ENCODE results near the gene NLGN1. TPM values are rescaled to one million over a fixed set of nuclear protein-coding genes. Genes with fewer than 3 reads are reported as not detected.

The NLGN1 gene
- total and polyA plus RNA-seq, 2 of the 13 experiments (the other 11 are each of a cell fraction or from before 2014, with no cell fraction given), result not detected

DNA sequence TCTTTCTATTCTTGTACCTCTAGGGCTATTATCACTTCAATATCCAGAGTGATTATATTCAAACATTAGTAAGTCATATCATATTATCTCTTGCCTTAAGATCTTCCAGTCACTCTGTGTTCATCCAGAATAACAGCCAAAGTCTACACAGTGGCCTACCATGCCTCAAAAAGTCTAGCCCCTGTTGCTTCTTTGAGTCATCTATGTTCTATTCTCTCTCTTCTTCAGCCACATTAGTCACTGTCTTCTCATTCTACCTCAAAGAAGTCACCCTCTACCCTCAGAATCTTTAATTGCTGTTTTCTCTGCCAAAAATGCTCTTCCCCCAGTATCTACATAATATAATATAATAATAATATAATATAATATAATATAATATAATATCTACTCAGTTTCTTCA, 356.0 kb downstream of the NLGN1 start:
- no TSS peak for BruUV-seq (replicated peaks)
- in situ Hi-C loops (cut with HindIII; ENCODE audit: extremely low pct_ligation_motif_present, low pct_unique_long_range_greater_than_20kb), result no loop called here

DNA sequence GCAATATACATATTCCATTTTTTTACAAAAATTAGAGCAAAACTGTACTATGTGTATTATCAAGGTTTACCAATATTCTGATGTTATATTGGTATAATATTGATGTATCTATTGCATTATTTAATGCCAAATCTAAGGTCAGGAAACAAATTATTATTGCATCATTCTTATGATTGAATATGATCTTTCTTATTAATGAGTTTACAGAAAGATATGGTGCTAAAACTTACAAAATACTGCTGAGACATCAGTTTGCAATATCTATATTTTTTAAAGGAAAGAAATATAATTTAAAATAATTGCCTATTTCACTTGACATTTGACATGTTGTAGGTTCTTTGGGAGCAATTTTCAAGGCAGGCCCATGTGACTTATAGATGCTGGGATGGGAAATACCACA, 357.6 kb downstream of the NLGN1 start:
- H3K4me3 ChIP-seq (replicated peaks in 1 of 3; ENCODE audit: insufficient read depth in 1 of 3, low read depth in 2 of 3, low read length in 3 of 3), result no peak overlapping the region
- DNase-seq (ENCODE audit: low spot score), result no peak

More for the DNA sequence above, 356.0 kb downstream of the NLGN1 start:
- Histone ChIP-seq H3K27ac (ENCODE audit: extremely low read length, insufficient read depth, low read length) (no peak overlapping the region), H3K36me3 (replicated peaks in 1 of 2; ENCODE audit: control insufficient read depth in 1 of 2, insufficient read depth in 2 of 2, low read length in 2 of 2) (no peaks in the 10 kb centered on the region), H3K4me2 (ENCODE audit: low read depth, low read length) (no peak overlapping the region), H3K9me3 (ENCODE audit: low read length) (no peaks in the 10 kb centered on the region), H3K27me3 (ENCODE audit: control insufficient read depth in 1 of 2, insufficient read depth in 2 of 2, low read length in 2 of 2) (no peaks in the 10 kb centered on the region), H3K79me2 (ENCODE audit: insufficient read depth, low read length) (no peaks in the 10 kb centered on the region), H3K4me1 (ENCODE audit: insufficient read depth, low read length) (no peaks in the 10 kb centered on the region), H3K9ac (ENCODE audit: insufficient read depth, low read depth, low read length) (no peak overlapping the region), H2AFZ (ENCODE audit: low read length) (no peak overlapping the region), H3K4me3 (replicated peaks in 1 of 3; ENCODE audit: insufficient read depth in 1 of 3, low read depth in 2 of 3, low read length in 3 of 3) (no peak overlapping the region), H4K20me1 (ENCODE audit: insufficient read depth, low read length) (no peaks in the 10 kb centered on the region)
- intact Hi-C loops (cut with micrococcal nuclease; ENCODE audit: unreplicated experiment), result no loop called here
- ATAC-seq (no peak), DNase-seq (ENCODE audit: low spot score) (no peak), FAIRE-seq (no peak)
- POLR2A ChIA-PET, result no interaction called here
- CTCF ChIA-PET (ENCODE audit: low intra/inter-chr PET ratio, low total read pairs), result no interaction called here
- TF ChIP-seq CHD4 (IDR thresholded peaks at IDR 0.05; ENCODE audit: borderline replicate concordance, low read length), result no peak
- no peak for TF ChIP-seq RORA (CRISPR knock-in tag; IDR thresholded peaks at IDR 0.05)
- no peak for TF ChIP-seq NCOA5 (CRISPR knock-in tag; IDR thresholded peaks at IDR 0.05)
- no peak for TF ChIP-seq NR2F1 (CRISPR knock-in tag; IDR thresholded peaks at IDR 0.05)
- TF ChIP-seq XRCC5 (optimal IDR thresholded peaks at IDR 0.05; ENCODE audit: low read length), result no peak
- TF ChIP-seq THAP11 (CRISPR knock-in tag; IDR thresholded peaks at IDR 0.05), result no peak
- no peak for TF ChIP-seq ZSCAN12 (CRISPR knock-in tag; IDR thresholded peaks at IDR 0.05)
- TF ChIP-seq CENPX (CRISPR knock-in tag; IDR thresholded peaks at IDR 0.05), result no peak
- no peak for TF ChIP-seq ZNF3 (CRISPR knock-in tag; IDR thresholded peaks at IDR 0.05)

More for the DNA sequence above, 357.6 kb downstream of the NLGN1 start:
- no peaks in the 10 kb centered on the region for H3K9me3 ChIP-seq (ENCODE audit: low read length)
- no peak for ATAC-seq
- in situ Hi-C loops (cut with HindIII; ENCODE audit: extremely low pct_ligation_motif_present, low pct_unique_long_range_greater_than_20kb), result no loop called here
- H4K20me1 ChIP-seq (ENCODE audit: insufficient read depth, low read length), result no peaks in the 10 kb centered on the region
- H3K4me2 ChIP-seq (ENCODE audit: low read depth, low read length), result no peak overlapping the region
- CTCF ChIA-PET (ENCODE audit: low intra/inter-chr PET ratio, low total read pairs), result no interaction called here
- H3K4me1 ChIP-seq (ENCODE audit: insufficient read depth, low read length), result no peaks in the 10 kb centered on the region
- intact Hi-C loops (cut with micrococcal nuclease; ENCODE audit: unreplicated experiment), result no loop called here
- H3K36me3 ChIP-seq (replicated peaks in 1 of 2; ENCODE audit: control insufficient read depth in 1 of 2, insufficient read depth in 2 of 2, low read length in 2 of 2), result no peaks in the 10 kb centered on the region
- no peak overlapping the region for H3K9ac ChIP-seq (ENCODE audit: insufficient read depth, low read depth, low read length)
- no peak overlapping the region for H2AFZ ChIP-seq (ENCODE audit: low read length)
- no peak overlapping the region for H3K27ac ChIP-seq (ENCODE audit: extremely low read length, insufficient read depth, low read length)
- no peak for TF ChIP-seq ZNF180 (CRISPR knock-in tag; IDR thresholded peaks at IDR 0.05; ENCODE audit: borderline replicate concordance, low read depth)
- TF ChIP-seq MAFF (IDR thresholded peaks at IDR 0.05; ENCODE audit: low read depth, low read length), result peak; percentile 44; the same call in 1 of the 2 replicates
- TF ChIP-seq MAFK (conservative IDR thresholded peaks at IDR 0.05 in 1 of 2, IDR thresholded peaks at IDR 0.05 in 1 of 2; ENCODE audit: low read length in 2 of 2), result peak; percentile 11 to 66; a peak in 2 of 4 replicates
- TF ChIP-seq ATF7 (IDR thresholded peaks at IDR 0.05), result peak; percentile 45
- TF ChIP-seq ATF7 (CRISPR knock-in tag; IDR thresholded peaks at IDR 0.05), result no peak
- no peaks in the 10 kb centered on the region for H3K79me2 ChIP-seq (ENCODE audit: insufficient read depth, low read length)
- no peaks in the 10 kb centered on the region for H3K27me3 ChIP-seq (ENCODE audit: control insufficient read depth in 1 of 2, insufficient read depth in 2 of 2, low read length in 2 of 2)
- no TSS peak for BruUV-seq (replicated peaks)
- POLR2A ChIA-PET, result no interaction called here
- no peak for FAIRE-seq
